ENCODE data around the gene ATP6V0D1. TPM values are rescaled to one million over a fixed set of nuclear protein-coding genes. Genes with fewer than 3 reads are reported as not detected.

ATP6V0D1 gene
- total RNA-seq, 1 donor from 2014 or later = 106 TPM

GRCh38 chr16:67407176-67407787 is 73.7 kb downstream of the ATP6V0D1 start:
- no peak for DNase-seq (ENCODE audit: low spot score)

DNA sequence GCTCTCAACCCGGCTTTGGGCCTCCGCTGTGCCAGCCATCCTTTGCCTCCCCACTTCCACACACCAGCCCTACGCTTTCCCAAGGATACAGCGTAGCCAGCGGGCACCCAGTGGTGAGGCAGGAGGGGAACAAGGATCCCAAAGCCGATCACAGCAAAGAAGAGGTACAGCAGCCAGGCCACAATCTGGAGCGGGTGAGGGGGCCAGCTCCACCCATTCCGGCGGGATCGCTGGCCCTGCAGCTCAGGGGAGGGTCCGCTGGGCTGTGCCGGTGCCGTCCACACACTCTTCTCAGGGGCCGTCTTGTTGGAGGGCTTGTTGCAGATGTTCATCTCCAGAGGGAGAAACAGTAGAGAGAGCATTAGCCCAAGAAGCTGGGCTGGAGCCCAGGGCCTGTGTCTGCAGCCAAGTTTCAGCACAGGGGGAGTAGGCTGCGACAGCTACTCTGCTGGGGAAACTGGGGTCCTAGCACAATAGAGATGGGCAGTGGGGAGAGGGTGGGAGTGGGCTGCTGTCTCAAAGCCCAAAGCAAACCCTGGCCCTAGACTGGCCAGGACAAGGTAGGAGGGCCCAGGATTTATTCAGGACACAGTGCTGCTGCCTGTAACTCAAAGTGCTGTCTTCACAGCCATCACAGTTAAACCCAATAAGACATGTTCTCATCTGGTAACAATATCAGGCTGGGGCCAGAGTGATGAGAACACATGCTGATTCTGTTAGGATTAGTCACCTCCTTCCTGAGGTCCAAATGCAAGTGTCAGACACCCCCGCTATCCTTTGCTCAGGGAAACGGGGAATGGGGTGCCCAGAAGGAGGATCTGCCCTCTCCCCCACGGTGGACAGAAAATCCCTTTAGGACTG is 74.6 kb downstream of the ATP6V0D1 start:
- no peak for DNase-seq (ENCODE audit: low spot score)

DNA sequence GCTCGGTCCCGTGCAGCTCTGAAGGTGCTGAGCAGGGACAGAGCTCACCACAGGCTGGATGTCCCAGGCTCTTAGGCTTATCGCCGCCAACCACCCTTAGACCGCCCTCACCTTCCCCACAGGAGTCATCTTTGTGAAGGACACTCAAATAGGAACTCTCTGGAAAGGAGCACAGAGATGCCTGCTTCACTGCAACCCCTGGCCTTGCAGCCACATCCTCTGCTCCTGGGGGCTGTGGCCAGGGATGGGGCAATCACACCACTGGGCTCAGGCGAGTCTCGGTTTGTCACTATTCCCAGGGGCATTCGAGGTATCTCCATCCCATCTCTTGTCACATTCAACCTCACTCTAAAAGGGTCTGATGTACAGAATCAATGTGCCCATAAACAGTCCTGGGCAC is 75.6 kb downstream of the ATP6V0D1 start:
- no peak for DNase-seq (ENCODE audit: low spot score)

DNA sequence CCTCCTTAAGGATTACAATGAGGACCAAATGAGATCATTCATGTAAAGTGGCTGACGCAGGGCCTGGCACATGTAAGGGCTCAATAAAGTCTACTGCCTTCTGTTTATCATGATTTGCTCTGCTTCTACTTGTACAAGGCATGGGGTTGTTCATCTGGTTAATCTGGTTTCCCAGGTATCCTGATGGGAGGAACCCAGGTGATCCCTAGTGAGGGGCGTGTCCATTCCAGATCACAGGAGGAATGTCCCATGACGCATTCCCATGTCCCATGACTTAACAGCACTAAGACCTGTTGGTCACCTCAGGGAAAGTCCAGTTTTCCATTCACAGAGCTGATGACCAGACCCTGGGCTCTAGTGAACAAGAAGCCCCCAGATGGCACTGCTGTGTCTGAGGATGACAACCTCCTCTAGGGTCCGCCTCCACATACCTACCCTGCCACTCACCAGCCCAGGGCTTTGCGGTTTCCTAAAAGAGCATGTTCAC is 76.2 kb downstream of the ATP6V0D1 start:
- DNase-seq (ENCODE audit: low spot score) = peak; percentile 93

- DNase-seq (ENCODE audit: low spot score) = no peak
Measured at GRCh38 chr16:67403976-67404555, 76.9 kb downstream of the ATP6V0D1 start.

- DNase-seq (ENCODE audit: low spot score) = no peak
Measured at GRCh38 chr16:67400901-67401300, 80.1 kb downstream of the ATP6V0D1 start.

- DNase-seq (ENCODE audit: low spot score) = no peak
Measured at GRCh38 chr16:67399749-67400704, 80.9 kb downstream of the ATP6V0D1 start.

DNA sequence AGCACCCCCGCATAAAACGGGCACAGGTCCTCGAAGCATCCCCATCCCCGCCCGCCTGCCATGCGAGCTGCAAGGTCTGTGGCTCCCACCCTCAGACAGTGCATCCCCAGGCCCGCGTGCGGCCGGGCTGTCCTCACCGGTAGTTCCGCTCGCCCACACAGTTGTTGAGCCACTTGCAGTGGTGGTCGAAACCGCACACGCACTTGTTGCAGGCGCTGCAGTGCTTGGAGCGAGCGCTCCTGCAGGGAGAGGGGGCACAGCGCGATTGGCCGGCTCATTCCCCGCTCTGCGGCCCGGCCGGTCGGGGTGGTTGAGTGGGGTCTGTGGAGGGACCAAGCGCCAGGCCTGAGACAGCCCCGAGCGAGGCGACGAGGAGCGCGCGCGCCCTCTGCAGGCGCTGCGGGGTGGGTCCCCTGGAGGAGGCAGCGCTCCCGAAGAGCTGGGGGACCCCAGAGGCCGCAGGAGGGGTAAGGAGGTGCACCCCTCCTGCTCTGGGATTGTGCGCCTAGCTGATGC is 81.7 kb downstream of the ATP6V0D1 start:
- no peak for DNase-seq (ENCODE audit: low spot score)

- DNase-seq (ENCODE audit: low spot score) = no peak
Measured at GRCh38 chr16:67398546-67399217, 82.3 kb downstream of the ATP6V0D1 start.

- DNase-seq (ENCODE audit: low spot score) = no peak
Measured at GRCh38 chr16:67397812-67398545, 83.0 kb downstream of the ATP6V0D1 start.

GRCh38 chr16:67397036-67397801 is 83.7 kb downstream of the ATP6V0D1 start:
- no peak for DNase-seq (ENCODE audit: low spot score)

GRCh38 chr16:67396159-67397035 is 84.6 kb downstream of the ATP6V0D1 start:
- peak; percentile 71 for DNase-seq (ENCODE audit: low spot score)

GRCh38 chr16:67395458-67396158 is 85.3 kb downstream of the ATP6V0D1 start:
- DNase-seq (ENCODE audit: low spot score) = no peak

DNA sequence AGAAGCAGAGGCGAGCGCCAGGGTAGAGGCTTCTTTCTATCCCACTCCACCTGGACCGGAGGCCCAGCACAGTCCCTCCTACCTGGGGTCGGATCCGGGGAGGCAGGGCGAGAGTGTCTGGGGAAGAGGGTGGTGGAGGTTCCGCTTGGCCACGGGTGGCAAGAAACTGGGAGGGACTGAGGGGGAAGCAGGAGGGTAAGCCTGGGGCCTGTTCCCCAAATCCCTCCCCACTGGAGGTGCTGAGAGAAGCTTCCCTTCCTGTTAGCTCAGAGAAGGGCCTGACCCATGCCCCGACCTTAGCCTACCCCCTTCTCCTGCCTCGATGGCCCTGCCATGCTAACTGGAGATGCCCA is 85.9 kb downstream of the ATP6V0D1 start:
- no peak for DNase-seq (ENCODE audit: low spot score)

DNA sequence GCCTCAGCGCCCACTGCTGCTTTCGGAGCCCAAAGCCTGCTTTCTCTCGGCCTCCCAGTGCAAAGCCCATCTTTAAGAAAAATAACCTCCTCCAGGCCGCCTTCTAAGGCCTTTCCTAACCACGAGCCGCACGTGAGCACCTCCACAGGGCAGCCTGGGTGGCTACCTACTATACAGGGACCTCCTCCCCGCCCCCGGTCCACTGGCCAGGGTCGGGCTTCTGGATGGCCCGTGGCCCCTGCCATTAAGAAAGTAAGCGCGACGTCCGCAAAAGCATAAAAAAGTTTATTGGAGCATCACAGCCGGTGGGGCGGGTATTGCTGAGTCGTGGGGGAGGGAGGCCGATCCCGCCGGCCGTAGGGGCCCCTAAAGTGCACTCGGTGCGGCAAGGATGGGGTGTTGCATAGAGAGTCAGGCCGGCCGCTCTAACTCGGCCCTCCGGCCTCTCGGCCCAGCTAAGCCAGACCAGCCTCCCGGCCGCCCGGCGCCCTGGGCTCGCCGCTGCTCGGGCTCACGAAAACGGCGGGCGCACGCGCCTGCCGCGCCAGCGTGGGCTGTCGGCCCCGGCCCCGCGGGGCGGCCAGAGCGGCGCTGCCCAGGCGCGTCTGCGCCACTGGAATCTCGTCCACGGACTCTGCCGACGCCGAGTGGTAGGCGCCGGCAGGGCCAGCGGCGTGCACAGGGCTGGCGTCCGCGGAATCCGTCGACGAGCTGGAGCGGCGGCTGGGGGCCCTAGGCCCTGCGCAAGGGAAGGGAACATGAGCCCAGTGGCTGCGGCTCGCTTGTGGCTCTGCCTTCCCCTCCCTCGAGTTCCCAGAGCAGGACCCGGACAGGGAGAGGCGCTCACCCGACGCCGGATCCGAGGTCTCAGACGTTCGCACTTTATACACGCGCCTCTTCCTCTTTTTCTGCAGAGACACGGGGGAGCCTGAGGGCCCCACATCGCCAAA is 86.5 kb downstream of the ATP6V0D1 start:
- no peak for DNase-seq (ENCODE audit: low spot score)

- no peak for DNase-seq (ENCODE audit: low spot score)
Measured at GRCh38 chr16:67393788-67394154, 87.2 kb downstream of the ATP6V0D1 start.
